Adrenal gland (tissue), 5 donors: ENCODE data around the gene MTARC1.

Source experiments
- CTCF ChIP-seq, 6 experiments: fragments of 450-650 bp in 4 of 6; fragments of 200-600 bp in 2 of 6; sonication (generic) in 1 of 6; IDR thresholded peaks; 1 replicate in 5 of 6; 2 replicates in 1 of 6; pipeline versions ENCODE4 v1.5.1 to v1.8.0; 2016 to 2021; ENCODE audit warnings: antibody characterized with exemption in 6 of 6, mild to moderate bottlenecking in 2 of 6, moderate library complexity in 1 of 6
- POLR2A ChIP-seq, 2 donors: fragments of 450-650 bp; IDR thresholded peaks; one replicate each; pipeline ENCODE4 v1.6.1; 2017; ENCODE audit warnings: antibody characterized with exemption in 2 of 2, mild to moderate bottlenecking in 2 of 2, moderate library complexity in 1 of 2
- donor health status: DM: no; HTN: no; CAD: no.

DNA sequence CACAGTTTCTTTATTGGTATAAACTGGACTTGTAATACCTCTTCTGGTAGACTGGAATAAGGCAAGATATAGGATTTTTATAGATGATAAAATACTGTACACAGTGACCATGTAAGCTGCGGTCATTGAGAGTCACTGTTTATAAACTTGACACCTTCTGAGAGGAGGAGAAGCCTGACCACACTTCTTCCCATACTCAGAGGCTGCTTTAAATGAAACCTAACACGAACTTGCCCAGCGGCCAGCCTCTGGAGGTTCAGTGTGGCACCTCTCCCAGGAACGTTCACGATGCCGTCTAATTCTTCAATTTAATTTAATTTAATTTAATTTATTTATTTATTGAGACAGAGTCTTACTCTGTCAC is 22.5 kb downstream of the MTARC1 start:
- TF ChIP-seq CTCF (IDR thresholded peaks at IDR 0.05), result no peak
- no peak for TF ChIP-seq POLR2A (IDR thresholded peaks at IDR 0.05)
